Measurements from ENCODE around the gene FAM13A.

FAM13A gene

GRCh38 chr4:88742561-88742960, 314.4 kb downstream of the FAM13A start:
- TF ChIP-seq CTCF (conservative IDR thresholded peaks at IDR 0.05): no peak
- H3K27ac ChIP-seq: no peak overlapping the region

DNA sequence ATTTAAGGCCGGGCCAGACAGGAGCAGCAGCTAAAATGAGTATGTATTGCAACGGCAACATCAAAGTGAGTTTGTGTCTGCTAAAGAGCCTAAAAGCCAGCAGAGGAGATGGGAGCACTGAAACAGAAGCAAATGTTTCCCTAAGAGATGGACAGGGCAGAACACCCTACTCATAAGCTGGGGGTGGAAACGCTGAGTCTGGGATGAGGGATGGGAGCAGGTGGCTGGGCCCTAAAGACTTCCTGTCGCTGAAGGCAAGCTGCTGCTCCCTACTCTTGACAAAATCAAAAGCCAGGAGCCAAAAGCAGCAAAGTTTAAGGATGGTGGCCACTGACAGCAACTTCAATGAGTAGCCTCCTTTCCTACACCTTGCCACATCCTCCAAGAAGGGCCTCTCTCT, 318.8 kb downstream of the FAM13A start:
- no peak for TF ChIP-seq CTCF (conservative IDR thresholded peaks at IDR 0.05)
- peak overlapping the region; percentile 42 for H3K27ac ChIP-seq

- TF ChIP-seq CTCF (conservative IDR thresholded peaks at IDR 0.05): no peak
These were observed 319.6 kb downstream of the FAM13A start for GRCh38 chr4:88737307-88737941.

DNA sequence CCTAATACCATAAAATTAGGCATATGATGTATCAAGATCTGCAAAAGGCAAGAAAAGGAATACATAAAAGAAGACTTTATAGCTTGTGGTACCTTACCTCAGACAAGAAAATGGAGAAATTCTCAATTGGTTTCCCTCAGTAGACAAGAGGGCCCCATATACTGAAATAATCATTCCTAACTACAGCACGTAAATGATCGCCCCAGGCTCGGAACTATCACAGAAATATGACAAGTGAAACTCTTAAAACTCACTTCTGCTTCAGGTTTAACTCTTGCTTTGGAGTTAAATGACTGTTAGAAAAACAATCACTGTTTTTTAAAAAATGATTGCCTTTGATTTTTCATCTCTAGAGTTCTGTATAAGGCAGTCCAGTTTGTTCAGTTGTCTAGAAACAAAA, 320.7 kb downstream of the FAM13A start:
- no peak overlapping the region for H3K27ac ChIP-seq
- no peak for TF ChIP-seq CTCF (conservative IDR thresholded peaks at IDR 0.05)

More at GRCh38 chr4:88737307-88737941, 319.6 kb downstream of the FAM13A start:
- peak overlapping the region; percentile 42 for H3K27ac ChIP-seq

DNA sequence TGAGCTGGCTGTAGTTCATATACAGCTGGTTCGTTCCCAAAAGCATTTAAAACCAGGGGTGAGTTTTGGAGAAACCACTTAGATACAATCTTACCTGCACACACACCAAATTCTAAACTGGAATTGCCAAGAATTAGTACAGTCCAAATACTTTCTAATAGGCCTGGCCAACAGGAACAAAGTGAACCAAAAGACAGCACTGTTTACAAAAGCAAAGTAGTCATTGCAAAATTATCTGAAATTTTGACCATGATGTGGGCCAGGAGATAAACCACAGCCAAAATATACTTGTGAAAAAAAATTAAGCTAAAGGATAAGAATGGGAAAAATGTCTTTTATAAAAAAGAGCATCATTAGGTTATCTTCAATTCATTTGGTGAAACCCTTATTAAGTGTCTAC, 321.4 kb downstream of the FAM13A start:
- TF ChIP-seq CTCF (conservative IDR thresholded peaks at IDR 0.05): no peak

DNA sequence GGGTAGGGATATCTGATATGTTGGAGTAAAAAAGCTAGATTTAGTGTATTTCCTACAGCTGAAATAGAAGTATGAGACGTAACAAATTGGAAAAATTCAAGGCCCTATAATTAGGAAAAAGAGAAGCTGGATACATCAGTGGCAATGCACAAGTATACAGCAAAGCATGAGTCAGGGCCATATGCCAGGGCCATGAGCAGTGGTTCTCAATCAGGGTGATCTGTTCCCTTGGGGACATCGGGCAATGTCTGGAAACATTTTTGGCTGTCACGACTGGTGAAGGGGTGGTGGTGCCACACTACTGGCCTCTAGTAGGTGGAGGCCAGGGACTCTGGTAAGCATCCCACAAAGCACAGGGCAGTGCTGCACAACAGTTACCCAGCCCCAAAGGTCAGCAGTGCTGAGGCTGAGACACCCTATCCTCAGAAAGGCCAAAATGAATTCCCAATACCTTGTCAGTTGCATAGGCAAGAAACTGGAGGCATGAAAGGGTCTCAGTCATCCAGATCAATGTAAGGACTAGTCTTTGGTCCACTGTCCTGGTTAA, 322.5 kb downstream of the FAM13A start:
- H3K27ac ChIP-seq: no peak overlapping the region
- TF ChIP-seq CTCF (conservative IDR thresholded peaks at IDR 0.05): no peak

More for the DNA sequence above, 321.4 kb downstream of the FAM13A start:
- H3K27ac ChIP-seq: no peak overlapping the region

GRCh38 chr4:88732714-88733368, 324.1 kb downstream of the FAM13A start:
- TF ChIP-seq CTCF (conservative IDR thresholded peaks at IDR 0.05): no peak
- H3K27ac ChIP-seq: no peak overlapping the region
